DND-41 (cell line): Measurements from ENCODE around the gene KRT5.

Experiments used
- CTCF ChIP-seq: IDR thresholded peaks from 2 replicates; pipeline ENCODE4 v1.5.1; 2012; ENCODE audit warnings: borderline replicate concordance, low read length, moderate library complexity, mild to moderate bottlenecking; ENCODE audit not compliant: poor library complexity, severe bottlenecking; ENCODE audit errors: extremely low read depth
- EZH2 ChIP-seq: IDR thresholded peaks from 3 replicates; pipeline ENCODE4 v1.6.1; 2012; ENCODE audit warnings: borderline replicate concordance, low read depth, mild to moderate bottlenecking, moderate library complexity, low read length, inconsistent platforms; ENCODE audit not compliant: severe bottlenecking

GRCh38 chr12:52519826-52520662 is at the start of gene KRT5:
- TF ChIP-seq CTCF, result no peak
- no peak for TF ChIP-seq EZH2
